Measurements from ENCODE around the gene BPIFB2. TPM values are rescaled to one million over a fixed set of nuclear protein-coding genes. Genes with fewer than 3 reads are reported as not detected.

BPIFB2 gene
- total RNA-seq, 1 donor from 2014 or later, result not detected

DNA sequence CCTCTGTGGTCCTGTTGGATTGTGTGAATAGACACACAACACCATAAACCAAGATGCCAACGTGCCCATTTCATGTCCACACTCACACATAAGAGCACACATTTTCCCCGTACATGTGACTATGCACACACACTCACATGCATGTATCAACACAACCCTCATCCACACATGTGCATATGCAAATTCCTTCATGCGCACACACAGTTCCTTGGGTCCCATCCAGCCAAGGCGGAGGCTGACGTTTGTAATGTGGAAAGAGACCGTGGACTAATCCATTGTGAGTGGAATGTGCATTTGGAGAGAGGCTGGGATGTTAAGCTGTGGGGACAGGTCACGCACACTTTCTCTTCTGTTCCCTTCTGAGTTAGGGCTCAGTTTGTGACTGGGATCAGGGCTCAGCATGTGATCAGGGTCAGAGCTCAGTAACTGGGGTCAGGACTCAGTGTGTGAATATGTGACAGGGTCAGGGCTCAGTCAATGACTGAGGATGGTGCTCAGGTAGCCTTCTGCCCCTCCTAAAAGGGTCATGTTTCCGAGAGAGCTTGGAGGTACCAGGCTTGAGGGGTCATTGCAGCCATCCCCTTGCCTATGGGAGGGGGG, 628 bp upstream of the BPIFB2 start:
- ATAC-seq (no peak), DNase-seq (no peak)
- Histone ChIP-seq H3K4me1 (no peaks in the 10 kb centered on the region), H3K4me3 (no peak overlapping the region), H3K36me3 (no peaks in the 10 kb centered on the region), H3K27me3 (no peaks in the 10 kb centered on the region), H3K9me3 (peaks cover 5% of the 10 kb centered on the region), H3K27ac (no peak overlapping the region)
- TF ChIP-seq, protein P1, sequence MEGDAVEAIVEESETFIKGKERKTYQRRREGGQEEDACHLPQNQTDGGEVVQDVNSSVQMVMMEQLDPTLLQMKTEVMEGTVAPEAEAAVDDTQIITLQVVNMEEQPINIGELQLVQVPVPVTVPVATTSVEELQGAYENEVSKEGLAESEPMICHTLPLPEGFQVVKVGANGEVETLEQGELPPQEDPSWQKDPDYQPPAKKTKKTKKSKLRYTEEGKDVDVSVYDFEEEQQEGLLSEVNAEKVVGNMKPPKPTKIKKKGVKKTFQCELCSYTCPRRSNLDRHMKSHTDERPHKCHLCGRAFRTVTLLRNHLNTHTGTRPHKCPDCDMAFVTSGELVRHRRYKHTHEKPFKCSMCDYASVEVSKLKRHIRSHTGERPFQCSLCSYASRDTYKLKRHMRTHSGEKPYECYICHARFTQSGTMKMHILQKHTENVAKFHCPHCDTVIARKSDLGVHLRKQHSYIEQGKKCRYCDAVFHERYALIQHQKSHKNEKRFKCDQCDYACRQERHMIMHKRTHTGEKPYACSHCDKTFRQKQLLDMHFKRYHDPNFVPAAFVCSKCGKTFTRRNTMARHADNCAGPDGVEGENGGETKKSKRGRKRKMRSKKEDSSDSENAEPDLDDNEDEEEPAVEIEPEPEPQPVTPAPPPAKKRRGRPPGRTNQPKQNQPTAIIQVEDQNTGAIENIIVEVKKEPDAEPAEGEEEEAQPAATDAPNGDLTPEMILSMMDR (IDR thresholded peaks at IDR 0.05), result no peak
- intact Hi-C loops (cut with DNase I), result no loop called here

DNA sequence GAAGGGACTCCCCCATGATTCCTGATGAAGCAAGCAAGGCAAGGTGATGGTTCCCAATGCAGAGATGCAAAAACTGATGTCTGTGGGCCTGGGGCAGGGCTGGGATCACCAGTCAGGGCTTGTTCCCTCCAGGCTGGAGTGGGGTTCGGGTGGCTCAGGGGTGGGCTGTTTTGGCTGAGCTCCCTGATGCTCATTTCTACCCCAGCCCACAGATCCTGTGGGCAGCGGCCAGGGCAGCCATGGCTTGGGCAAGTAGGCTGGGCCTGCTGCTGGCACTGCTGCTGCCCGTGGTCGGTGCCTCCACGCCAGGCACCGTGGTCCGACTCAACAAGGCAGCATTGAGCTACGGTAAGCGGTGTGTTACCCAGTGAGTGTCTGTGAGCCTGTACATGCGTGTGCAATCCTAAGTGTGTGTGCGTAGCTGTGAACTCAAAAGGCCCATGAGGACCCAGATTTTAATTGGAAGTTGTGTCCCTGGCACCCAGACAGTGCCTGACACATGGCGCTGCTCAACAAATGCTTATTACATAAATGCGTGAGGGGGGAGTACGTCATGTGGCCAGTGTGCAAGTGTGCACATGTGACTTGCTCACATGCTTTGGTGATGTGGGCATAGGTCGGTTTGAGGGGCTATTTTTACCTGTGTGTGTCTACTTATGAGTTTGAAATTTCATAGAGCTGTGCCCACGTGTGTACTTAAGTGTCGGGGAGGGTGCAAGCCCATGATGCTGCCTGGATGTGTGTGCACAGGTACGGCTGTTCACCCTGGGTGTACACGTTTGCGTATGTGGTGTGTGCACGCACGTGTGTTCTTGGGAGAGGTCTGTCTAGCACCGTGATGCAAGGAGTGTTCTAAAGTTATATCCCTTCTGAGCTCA, 1.1 kb downstream of the BPIFB2 start:
- DNase-seq (no peak), ATAC-seq (no peak)
- H3K4me3 ChIP-seq, result no peak overlapping the region
- no peak overlapping the region for H3K27ac ChIP-seq
- no peaks in the 10 kb centered on the region for H3K4me1 ChIP-seq
- TF ChIP-seq, protein P1 (IDR thresholded peaks at IDR 0.05), result no peak
- no peaks in the 10 kb centered on the region for H3K27me3 ChIP-seq
- H3K36me3 ChIP-seq, result no peaks in the 10 kb centered on the region
- peaks cover 5% of the 10 kb centered on the region for H3K9me3 ChIP-seq
- intact Hi-C loops (cut with DNase I), result no loop called here

DNA sequence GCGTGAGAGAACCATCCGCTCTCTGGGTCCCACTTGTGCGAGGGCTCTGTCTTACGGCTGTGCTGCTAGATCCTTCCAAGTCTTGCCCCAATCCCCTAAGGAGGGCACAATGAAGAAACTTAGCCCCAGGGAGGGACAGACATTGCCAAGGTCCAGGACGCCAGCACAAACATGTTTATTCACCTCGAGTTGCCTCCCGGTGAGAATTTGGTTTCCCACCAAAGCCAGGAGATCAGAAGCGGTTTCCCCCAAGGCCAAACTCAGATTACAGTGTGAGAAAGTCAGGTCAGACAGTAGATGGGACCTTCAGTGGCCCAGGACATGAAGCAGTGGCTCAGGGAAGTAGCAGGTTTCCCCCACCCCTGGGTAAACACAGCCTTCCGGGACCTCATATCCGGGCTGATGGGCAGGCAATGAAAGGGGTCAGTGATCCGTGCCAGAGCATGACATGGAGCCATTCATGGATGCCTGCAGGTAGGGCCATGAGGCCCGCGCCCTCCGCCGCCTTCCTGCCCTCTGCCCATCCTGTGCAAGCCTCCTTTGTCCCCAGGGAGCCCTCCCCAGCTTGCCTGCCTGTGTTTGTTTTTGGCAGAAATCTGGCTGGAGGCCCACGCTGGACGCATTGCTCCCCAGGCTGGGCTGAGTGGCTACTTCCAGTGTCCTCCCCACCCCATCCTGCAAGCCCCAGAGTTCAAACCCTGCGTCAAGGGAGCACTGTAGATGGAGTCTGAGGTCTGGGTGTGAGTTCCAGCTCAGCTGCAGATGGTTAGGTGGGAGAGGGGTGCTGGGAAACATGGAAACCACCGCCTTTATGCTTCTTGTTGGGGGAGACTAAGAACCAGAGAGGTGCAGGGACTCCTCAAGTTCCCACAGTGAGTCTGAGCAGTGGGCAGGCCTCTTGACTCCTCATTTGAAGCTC, 2.0 kb downstream of the BPIFB2 start:
- peaks cover 5% of the 10 kb centered on the region for H3K9me3 ChIP-seq
- DNase-seq, result no peak
- no peaks in the 10 kb centered on the region for H3K4me1 ChIP-seq
- no peaks in the 10 kb centered on the region for H3K36me3 ChIP-seq
- no peaks in the 10 kb centered on the region for H3K27me3 ChIP-seq
- no peak overlapping the region for H3K27ac ChIP-seq
- intact Hi-C loops (cut with DNase I), result no loop called here
- no peak for ATAC-seq
- no peak overlapping the region for H3K4me3 ChIP-seq
- TF ChIP-seq, protein P1 (IDR thresholded peaks at IDR 0.05), result no peak

DNA sequence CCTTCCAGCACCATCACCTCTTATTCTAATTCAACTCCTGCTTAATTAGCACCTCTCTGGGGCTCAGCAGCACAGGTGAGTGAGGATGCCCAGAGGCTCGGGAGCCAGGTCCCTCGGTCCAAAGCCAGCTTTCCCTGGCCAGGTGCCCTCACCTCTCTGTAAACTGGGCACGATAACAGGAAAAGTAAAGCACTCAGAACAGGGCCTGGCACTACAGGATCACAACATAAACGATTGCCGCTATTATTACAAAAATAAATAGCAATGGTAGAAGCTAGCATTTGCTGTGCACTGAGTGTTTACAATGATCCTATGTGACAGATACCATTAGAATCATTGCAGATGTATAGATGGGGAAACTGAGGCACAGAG, 2.6 kb downstream of the BPIFB2 start:
- no peak for ATAC-seq
- H3K27ac ChIP-seq, result no peak overlapping the region
- no peak overlapping the region for H3K4me3 ChIP-seq
- no peaks in the 10 kb centered on the region for H3K36me3 ChIP-seq
- no peaks in the 10 kb centered on the region for H3K27me3 ChIP-seq
- no peaks in the 10 kb centered on the region for H3K4me1 ChIP-seq
- TF ChIP-seq, protein P1 (IDR thresholded peaks at IDR 0.05), result no peak
- peaks cover 4% of the 10 kb centered on the region for H3K9me3 ChIP-seq
- no peak for DNase-seq
- intact Hi-C loops (cut with DNase I), result no loop called here

- intact Hi-C loops (cut with DNase I), result no loop called here
- Histone ChIP-seq H3K4me1 (no peaks in the 10 kb centered on the region), H3K9me3 (no peaks in the 10 kb centered on the region), H3K27me3 (no peaks in the 10 kb centered on the region), H3K27ac (no peak overlapping the region), H3K36me3 (no peaks in the 10 kb centered on the region), H3K4me3 (no peak overlapping the region)
- ATAC-seq, result no peak
- no peak for DNase-seq
- TF ChIP-seq, protein P1 (IDR thresholded peaks at IDR 0.05), result no peak
Measured at GRCh38 chr20:33010674-33011449, 3.4 kb downstream of the BPIFB2 start.
